ENCODE results near the gene TJP1.

DNA sequence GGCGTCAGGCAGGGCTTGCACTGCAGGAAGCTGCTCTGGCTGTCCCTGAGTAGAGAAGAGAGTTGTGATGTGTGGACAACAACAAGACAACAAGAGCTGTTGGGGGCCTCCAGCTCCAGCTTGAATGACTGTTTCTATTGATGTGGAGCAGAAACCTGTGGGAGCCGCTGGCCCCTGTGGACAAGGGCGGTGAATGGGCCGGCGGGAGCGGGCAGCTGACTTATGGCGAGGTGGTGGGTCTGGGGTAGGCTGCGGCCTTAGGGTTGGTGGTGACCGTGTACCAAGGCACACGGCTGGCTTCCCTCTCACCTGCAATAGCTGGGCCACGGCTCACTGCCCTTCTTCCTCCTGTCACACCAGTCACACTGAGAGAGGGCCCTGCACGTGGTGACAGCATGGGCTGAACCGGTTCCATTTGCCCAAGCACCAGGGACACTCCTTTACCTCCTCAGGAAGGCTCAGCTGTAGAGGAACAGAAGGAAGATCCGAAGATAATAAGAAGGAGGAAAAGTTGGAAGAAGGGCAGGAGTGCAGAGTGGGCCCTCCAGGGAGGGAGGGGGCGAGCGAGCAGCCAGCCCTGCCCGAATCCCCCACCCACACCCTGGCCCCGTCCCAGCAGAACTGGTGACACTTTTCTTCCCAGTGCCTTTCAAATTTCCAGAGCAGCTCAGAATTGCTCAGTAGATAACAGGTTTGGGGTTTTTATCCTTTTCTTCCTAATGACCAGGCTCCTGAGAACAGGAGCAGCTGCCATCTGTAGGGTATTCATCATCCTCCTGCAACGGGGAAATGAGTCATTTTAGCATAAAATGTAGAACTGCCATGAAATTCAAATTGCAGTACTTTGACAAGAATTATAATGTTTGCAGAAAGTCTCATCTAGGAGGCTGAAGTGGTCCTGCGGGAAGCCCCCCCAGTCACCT lies 136.9 kb downstream of the TJP1 start:
- TF ChIP-seq, protein P1, sequence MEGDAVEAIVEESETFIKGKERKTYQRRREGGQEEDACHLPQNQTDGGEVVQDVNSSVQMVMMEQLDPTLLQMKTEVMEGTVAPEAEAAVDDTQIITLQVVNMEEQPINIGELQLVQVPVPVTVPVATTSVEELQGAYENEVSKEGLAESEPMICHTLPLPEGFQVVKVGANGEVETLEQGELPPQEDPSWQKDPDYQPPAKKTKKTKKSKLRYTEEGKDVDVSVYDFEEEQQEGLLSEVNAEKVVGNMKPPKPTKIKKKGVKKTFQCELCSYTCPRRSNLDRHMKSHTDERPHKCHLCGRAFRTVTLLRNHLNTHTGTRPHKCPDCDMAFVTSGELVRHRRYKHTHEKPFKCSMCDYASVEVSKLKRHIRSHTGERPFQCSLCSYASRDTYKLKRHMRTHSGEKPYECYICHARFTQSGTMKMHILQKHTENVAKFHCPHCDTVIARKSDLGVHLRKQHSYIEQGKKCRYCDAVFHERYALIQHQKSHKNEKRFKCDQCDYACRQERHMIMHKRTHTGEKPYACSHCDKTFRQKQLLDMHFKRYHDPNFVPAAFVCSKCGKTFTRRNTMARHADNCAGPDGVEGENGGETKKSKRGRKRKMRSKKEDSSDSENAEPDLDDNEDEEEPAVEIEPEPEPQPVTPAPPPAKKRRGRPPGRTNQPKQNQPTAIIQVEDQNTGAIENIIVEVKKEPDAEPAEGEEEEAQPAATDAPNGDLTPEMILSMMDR (IDR thresholded peaks at IDR 0.05) = no peak
- no peak for TF ChIP-seq POLR2A (IDR thresholded peaks at IDR 0.05)
- TF ChIP-seq POLR2AphosphoS5 (IDR thresholded peaks at IDR 0.05) = no peak

All from upper lobe of left lung (tissue), 4 donors.